ENCODE measurements around the gene TTC34. TPM values are rescaled to one million over a fixed set of nuclear protein-coding genes. Genes with fewer than 3 reads are reported as not detected.

Gene TTC34
- total and polyA plus RNA-seq, 2 experiments from 2014 or later: 0.08 to 0.35 TPM

DNA sequence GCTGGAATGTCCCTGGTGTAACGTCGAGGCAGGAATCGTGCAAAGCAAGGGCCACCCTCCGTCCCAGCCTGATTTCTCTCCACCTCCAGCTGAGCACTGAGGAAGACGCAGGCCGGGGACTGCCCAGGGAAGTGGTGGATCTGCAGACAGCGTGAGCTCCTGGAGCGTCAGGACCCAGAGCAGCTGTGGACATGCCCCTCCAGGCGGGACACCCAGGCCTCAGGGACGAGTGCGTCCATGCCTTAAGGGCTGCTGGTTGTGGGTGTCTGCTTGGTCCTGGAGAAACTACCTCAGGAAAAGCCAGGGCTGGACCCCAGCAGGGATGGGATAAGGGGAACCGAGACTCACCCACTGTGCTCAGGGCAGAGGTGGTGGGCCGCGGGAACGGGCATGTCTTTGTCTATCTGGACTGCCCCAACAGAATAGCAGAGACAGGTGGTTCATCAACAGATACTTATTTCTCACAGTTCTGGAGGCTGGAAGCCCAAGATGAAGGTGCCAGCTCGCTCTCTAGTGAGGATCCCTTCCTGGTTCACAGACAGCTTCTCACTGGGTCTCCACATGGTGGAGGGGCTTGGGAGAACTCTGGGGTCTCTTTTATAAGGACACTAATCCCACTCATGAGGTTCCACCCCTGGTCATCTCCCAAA, 162.9 kb downstream of the TTC34 start:
- Mint-ChIP-seq H3K27ac (no peak overlapping the region), H3K36me3 (ENCODE audit: low read depth) (peaks cover 17% of the 10 kb centered on the region), H3K4me1 (peaks cover 2% of the 10 kb centered on the region; the same call in 2 of the 3 replicates), H3K27me3 (ENCODE audit: insufficient read depth, low read depth, poor library complexity) (peaks cover 27% of the 10 kb centered on the region), H3K4me3 (no peak overlapping the region), H3K9me3 (peaks cover 32% of the 10 kb centered on the region)
- DNase-seq (ENCODE audit: low spot score) (no peak), ATAC-seq (no peak)
- no peaks in the 10 kb centered on the region for H3K9me2 ChIP-seq (ENCODE audit: insufficient read depth)
- H3K27me3 ChIP-seq (ENCODE audit: insufficient read depth): peaks cover 22% of the 10 kb centered on the region
- peak; percentile 10; the same call in 1 of the 2 replicates for TF ChIP-seq POLR2AphosphoS5 (IDR thresholded peaks at IDR 0.05; ENCODE audit: low read depth)
- no peak for TF ChIP-seq EZH2 (IDR thresholded peaks at IDR 0.05; ENCODE audit: low read depth, unreplicated experiment)
- H3K4me2 ChIP-seq: no peak overlapping the region
- no peaks in the 10 kb centered on the region for H3K36me3 ChIP-seq (ENCODE audit: insufficient read depth)
- H3K4me1 ChIP-seq (ENCODE audit: insufficient read depth): no peaks in the 10 kb centered on the region; the same call in 1 of the 2 replicates
- no peaks in the 10 kb centered on the region for H3F3A ChIP-seq (replicated peaks; ENCODE audit: low read depth)
- no peak overlapping the region for H2AFZ ChIP-seq
- H3K4me3 ChIP-seq: no peak overlapping the region
- no peaks in the 10 kb centered on the region for H3K79me2 ChIP-seq (replicated peaks; ENCODE audit: insufficient read depth)
- H4K20me1 ChIP-seq (replicated peaks; ENCODE audit: insufficient read depth): 0 out of 2 replicates have a peak, but pooled peaks cover 2% of the 10 kb centered on the region
- no peak overlapping the region for H3K27ac ChIP-seq (ENCODE audit: low read depth)

DNA sequence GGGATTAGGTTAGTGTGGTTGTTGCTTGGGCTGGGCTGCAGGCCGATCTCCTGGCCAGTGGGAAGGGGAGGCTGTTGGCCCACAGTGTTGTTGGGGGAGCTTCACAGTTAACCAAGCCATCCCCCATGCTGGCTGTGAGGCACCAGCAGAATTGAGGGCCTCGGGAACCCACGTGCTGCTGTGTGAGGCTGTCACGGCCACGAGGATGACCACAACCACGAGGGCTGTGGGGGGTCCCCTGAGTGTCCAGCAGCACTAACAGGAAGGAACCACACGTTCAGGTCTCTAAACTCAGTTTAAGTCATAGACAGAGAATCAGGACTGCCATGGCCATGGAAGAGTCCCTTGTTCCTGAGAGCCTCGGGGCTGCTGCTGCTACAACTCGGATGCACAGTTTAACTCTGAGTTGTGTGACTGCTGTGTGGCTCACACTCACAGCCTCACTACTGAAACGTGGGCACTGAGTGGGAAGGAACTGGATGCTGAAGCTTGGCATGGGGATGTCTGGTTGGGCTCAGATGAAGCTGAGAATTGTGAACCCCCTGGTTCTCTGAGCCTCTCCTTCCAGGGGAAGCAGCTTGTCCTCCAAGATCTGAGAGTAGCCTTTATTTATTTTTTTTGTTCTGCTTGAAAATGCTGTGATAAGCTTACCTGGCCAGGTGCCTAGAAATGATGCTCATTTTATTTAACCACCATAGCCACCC, 163.9 kb downstream of the TTC34 start:
- H3K4me3 Mint-ChIP-seq: no peak overlapping the region

More for the DNA sequence above, 163.9 kb downstream of the TTC34 start:
- peaks cover 8% of the 10 kb centered on the region for H3K4me1 ChIP-seq (ENCODE audit: insufficient read depth)
- no peak overlapping the region for H3K4me2 ChIP-seq
- H3K9me2 ChIP-seq (ENCODE audit: insufficient read depth): no peaks in the 10 kb centered on the region
- H3K36me3 ChIP-seq (ENCODE audit: insufficient read depth): no peaks in the 10 kb centered on the region
- peaks cover 22% of the 10 kb centered on the region for H3K27me3 ChIP-seq (ENCODE audit: insufficient read depth)
- no peaks in the 10 kb centered on the region for H3K79me2 ChIP-seq (replicated peaks; ENCODE audit: insufficient read depth)
- H3K27ac ChIP-seq (ENCODE audit: low read depth): no peak overlapping the region
- H2AFZ ChIP-seq: no peak overlapping the region
- H3K4me1 Mint-ChIP-seq: peaks cover 10% of the 10 kb centered on the region
- H3K36me3 Mint-ChIP-seq (ENCODE audit: low read depth): peaks cover 17% of the 10 kb centered on the region
- DNase-seq (ENCODE audit: low spot score): no peak
- peaks cover 28% of the 10 kb centered on the region for H3K27me3 Mint-ChIP-seq (ENCODE audit: insufficient read depth, low read depth, poor library complexity)
- H3K27ac Mint-ChIP-seq: no peak overlapping the region
- no peak for ATAC-seq
- peaks cover 32% of the 10 kb centered on the region for H3K9me3 Mint-ChIP-seq
- no peak overlapping the region for H3K4me3 ChIP-seq
- 0 out of 2 replicates have a peak, but pooled peaks cover 2% of the 10 kb centered on the region for H4K20me1 ChIP-seq (replicated peaks; ENCODE audit: insufficient read depth)
- TF ChIP-seq, protein P1, sequence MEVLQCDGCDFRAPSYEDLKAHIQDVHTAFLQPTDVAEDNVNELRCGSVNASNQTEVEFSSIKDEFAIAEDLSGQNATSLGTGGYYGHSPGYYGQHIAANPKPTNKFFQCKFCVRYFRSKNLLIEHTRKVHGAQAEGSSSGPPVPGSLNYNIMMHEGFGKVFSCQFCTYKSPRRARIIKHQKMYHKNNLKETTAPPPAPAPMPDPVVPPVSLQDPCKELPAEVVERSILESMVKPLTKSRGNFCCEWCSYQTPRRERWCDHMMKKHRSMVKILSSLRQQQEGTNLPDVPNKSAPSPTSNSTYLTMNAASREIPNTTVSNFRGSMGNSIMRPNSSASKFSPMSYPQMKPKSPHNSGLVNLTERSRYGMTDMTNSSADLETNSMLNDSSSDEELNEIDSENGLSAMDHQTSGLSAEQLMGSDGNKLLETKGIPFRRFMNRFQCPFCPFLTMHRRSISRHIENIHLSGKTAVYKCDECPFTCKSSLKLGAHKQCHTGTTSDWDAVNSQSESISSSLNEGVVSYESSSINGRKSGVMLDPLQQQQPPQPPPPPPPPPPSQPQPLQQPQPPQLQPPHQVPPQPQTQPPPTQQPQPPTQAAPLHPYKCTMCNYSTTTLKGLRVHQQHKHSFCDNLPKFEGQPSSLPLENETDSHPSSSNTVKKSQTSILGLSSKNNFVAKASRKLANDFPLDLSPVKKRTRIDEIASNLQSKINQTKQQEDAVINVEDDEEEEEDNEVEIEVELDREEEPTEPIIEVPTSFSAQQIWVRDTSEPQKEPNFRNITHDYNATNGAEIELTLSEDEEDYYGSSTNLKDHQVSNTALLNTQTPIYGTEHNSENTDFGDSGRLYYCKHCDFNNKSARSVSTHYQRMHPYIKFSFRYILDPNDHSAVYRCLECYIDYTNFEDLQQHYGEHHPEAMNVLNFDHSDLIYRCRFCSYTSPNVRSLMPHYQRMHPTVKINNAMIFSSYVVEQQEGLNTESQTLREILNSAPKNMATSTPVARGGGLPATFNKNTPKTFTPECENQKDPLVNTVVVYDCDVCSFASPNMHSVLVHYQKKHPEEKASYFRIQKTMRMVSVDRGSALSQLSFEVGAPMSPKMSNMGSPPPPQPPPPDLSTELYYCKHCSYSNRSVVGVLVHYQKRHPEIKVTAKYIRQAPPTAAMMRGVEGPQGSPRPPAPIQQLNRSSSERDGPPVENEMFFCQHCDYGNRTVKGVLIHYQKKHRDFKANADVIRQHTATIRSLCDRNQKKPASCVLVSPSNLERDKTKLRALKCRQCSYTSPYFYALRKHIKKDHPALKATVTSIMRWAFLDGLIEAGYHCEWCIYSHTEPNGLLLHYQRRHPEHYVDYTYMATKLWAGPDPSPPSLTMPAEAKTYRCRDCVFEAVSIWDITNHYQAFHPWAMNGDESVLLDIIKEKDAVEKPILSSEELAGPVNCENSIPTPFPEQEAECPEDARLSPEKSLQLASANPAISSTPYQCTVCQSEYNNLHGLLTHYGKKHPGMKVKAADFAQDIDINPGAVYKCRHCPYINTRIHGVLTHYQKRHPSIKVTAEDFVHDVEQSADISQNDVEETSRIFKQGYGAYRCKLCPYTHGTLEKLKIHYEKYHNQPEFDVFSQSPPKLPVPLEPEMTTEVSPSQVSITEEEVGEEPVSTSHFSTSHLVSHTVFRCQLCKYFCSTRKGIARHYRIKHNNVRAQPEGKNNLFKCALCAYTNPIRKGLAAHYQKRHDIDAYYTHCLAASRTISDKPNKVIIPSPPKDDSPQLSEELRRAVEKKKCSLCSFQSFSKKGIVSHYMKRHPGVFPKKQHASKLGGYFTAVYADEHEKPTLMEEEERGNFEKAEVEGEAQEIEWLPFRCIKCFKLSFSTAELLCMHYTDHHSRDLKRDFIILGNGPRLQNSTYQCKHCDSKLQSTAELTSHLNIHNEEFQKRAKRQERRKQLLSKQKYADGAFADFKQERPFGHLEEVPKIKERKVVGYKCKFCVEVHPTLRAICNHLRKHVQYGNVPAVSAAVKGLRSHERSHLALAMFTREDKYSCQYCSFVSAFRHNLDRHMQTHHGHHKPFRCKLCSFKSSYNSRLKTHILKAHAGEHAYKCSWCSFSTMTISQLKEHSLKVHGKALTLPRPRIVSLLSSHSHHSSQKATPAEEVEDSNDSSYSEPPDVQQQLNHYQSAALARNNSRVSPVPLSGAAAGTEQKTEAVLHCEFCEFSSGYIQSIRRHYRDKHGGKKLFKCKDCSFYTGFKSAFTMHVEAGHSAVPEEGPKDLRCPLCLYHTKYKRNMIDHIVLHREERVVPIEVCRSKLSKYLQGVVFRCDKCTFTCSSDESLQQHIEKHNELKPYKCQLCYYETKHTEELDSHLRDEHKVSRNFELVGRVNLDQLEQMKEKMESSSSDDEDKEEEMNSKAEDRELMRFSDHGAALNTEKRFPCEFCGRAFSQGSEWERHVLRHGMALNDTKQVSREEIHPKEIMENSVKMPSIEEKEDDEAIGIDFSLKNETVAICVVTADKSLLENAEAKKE (CRISPR knock-in tag; IDR thresholded peaks at IDR 0.05): no peak
- H3F3A ChIP-seq (replicated peaks; ENCODE audit: low read depth): no peaks in the 10 kb centered on the region
